ENCODE measurements around the gene PPIL6.

Gene PPIL6

GRCh38 chr6:109440331-109441068, at the start of gene PPIL6, which contains the start of gene SMPD2:
Gene PPIL6, minus strand, starts transcription at chr6:109440628. Its CDS starts 38 bp downstream, at chr6:109440590.
Gene SMPD2, plus strand, starts transcription at chr6:109440724. Its CDS starts 398 bp downstream, at chr6:109441122.
- DNase-seq (ENCODE audit: low read depth) = peak; percentile 56

- no peak for DNase-seq (ENCODE audit: low read depth)
Observed at GRCh38 chr6:109488001-109488400, 47.6 kb upstream of the PPIL6 start.

- DNase-seq (ENCODE audit: low read depth) = no peak
Observed at GRCh38 chr6:109486068-109486467, 45.6 kb upstream of the PPIL6 start.

- no peak for DNase-seq (ENCODE audit: low read depth)
Observed at GRCh38 chr6:109485266-109485935, 45.0 kb upstream of the PPIL6 start.

GRCh38 chr6:109484122-109484521, 43.7 kb upstream of the PPIL6 start:
- DNase-seq (ENCODE audit: low read depth) = no peak

- DNase-seq (ENCODE audit: low read depth) = no peak
Observed at GRCh38 chr6:109483735-109484057, 43.3 kb upstream of the PPIL6 start.

- peak; percentile 70 for DNase-seq (ENCODE audit: low read depth)
Observed at GRCh38 chr6:109482905-109483734, 42.7 kb upstream of the PPIL6 start, which contains the start of gene ZBTB24. Gene ZBTB24, minus strand, starts transcription at chr6:109483219. Its CDS starts 1,193 bp downstream, at chr6:109482026.

GRCh38 chr6:109480993-109481480, 40.6 kb upstream of the PPIL6 start:
- DNase-seq (ENCODE audit: low read depth) = no peak

- DNase-seq (ENCODE audit: low read depth) = no peak
Observed at GRCh38 chr6:109478841-109479624, 38.6 kb upstream of the PPIL6 start.

GRCh38 chr6:109478222-109478805, 37.9 kb upstream of the PPIL6 start:
- DNase-seq (ENCODE audit: low read depth) = no peak

GRCh38 chr6:109477725-109478124, 37.3 kb upstream of the PPIL6 start:
- no peak for DNase-seq (ENCODE audit: low read depth)

GRCh38 chr6:109477184-109477583, 36.8 kb upstream of the PPIL6 start:
- DNase-seq (ENCODE audit: low read depth) = no peak

- no peak for DNase-seq (ENCODE audit: low read depth)
Observed at GRCh38 chr6:109475625-109476024, 35.2 kb upstream of the PPIL6 start.

- no peak for DNase-seq (ENCODE audit: low read depth)
Observed at GRCh38 chr6:109474995-109475394, 34.6 kb upstream of the PPIL6 start.

- no peak for DNase-seq (ENCODE audit: low read depth)
Observed at GRCh38 chr6:109473120-109473519, 32.7 kb upstream of the PPIL6 start.

GRCh38 chr6:109472132-109472995, 31.9 kb upstream of the PPIL6 start:
- DNase-seq (ENCODE audit: low read depth) = no peak

GRCh38 chr6:109471105-109471810, 30.8 kb upstream of the PPIL6 start:
- DNase-seq (ENCODE audit: low read depth) = no peak

- no peak for DNase-seq (ENCODE audit: low read depth)
Observed at GRCh38 chr6:109469591-109470189, 29.3 kb upstream of the PPIL6 start.

- no peak for DNase-seq (ENCODE audit: low read depth)
Observed at GRCh38 chr6:109467696-109468095, 27.3 kb upstream of the PPIL6 start.

Measured in stimulated activated CD8-positive, alpha-beta memory T cell treated with anti-CD3 and anti-CD28 coated beads, Interleukin-15, amount 100 ng/mL, for 24 hours (primary cell).